ENCODE results near the gene ABR. TPM values are rescaled to one million over a fixed set of nuclear protein-coding genes. Genes with fewer than 3 reads are reported as not detected.
A peak's percentile ranks its signal among the peaks of the same experiment; 100 is the strongest.

Gene ABR
- total and polyA plus RNA-seq, 2 of the 13 experiments (the other 11 are each of a cell fraction or from before 2014, with no cell fraction given) = 12.4 to 40.4 TPM

DNA sequence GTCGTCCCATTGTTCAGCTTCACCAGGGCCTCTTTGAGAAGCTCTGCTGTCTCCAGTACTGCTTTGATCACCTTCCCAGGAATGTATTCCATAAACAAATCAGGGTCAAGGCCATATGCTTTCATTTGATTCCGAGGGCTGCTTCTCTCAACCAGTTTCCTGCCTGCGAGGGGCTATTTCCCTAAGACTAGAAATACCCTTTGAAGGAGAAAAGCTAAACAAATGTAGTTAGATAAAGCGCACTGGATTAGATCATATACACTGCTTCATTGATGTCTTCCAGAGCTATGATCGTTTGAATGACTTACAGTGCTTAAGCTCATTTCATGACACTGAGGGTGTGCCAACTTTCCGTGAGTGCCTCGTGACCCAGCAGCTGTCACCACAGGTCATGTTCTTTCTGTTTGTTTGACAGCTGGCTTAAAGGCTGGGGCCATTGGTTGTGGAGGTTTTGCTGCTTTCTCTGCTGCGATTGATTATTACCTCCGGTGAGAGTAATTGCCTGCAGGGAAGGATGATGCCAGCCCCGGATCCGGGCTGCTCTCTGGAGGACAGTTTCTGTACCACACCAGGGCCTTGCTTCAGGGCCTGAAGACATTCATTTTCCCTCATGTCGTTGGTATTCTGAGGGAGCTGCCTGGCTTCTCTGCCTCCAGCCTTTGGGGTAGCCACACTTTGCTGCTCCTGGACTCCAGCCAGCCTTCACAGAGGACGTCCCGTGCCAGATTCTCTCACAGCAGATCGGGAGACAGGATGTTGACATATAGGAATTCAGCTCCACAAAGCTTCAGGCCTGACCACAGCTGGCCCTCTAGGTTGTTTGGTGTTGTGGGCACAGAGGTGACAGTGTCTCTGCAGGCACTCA lies 179.0 kb downstream of the ABR start (continued):
- TF ChIP-seq, protein P1, sequence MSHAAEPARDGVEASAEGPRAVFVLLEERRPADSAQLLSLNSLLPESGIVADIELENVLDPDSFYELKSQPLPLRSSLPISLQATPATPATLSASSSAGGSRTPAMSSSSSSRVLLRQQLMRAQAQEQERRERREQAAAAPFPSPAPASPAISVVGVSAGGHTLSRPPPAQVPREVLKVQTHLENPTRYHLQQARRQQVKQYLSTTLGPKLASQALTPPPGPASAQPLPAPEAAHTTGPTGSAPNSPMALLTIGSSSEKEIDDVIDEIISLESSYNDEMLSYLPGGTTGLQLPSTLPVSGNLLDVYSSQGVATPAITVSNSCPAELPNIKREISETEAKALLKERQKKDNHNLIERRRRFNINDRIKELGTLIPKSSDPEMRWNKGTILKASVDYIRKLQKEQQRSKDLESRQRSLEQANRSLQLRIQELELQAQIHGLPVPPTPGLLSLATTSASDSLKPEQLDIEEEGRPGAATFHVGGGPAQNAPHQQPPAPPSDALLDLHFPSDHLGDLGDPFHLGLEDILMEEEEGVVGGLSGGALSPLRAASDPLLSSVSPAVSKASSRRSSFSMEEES (CRISPR knock-in tag; IDR thresholded peaks at IDR 0.05) = no peak
- TF ChIP-seq ZZZ3 (CRISPR knock-in tag; IDR thresholded peaks at IDR 0.05; ENCODE audit: borderline replicate concordance) (no peak), ZNF296 (CRISPR knock-in tag; conservative IDR thresholded peaks at IDR 0.05) (no peak), ELF3 (CRISPR knock-in tag; IDR thresholded peaks at IDR 0.05) (no peak), MAFF (IDR thresholded peaks at IDR 0.05; ENCODE audit: low read depth, low read length) (no peak)
- TF ChIP-seq, protein P2, sequence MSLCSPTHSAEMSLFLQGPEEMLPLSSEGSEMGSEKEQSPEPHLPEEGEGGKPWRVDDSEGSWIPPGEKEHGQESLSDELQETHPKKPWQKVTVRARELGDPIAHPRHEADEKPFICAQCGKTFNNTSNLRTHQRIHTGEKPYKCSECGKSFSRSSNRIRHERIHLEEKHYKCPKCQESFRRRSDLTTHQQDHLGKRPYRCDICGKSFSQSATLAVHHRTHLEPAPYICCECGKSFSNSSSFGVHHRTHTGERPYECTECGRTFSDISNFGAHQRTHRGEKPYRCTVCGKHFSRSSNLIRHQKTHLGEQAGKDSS (CRISPR knock-in tag; IDR thresholded peaks at IDR 0.05; ENCODE audit: borderline replicate concordance, low read depth) = no peak

DNA sequence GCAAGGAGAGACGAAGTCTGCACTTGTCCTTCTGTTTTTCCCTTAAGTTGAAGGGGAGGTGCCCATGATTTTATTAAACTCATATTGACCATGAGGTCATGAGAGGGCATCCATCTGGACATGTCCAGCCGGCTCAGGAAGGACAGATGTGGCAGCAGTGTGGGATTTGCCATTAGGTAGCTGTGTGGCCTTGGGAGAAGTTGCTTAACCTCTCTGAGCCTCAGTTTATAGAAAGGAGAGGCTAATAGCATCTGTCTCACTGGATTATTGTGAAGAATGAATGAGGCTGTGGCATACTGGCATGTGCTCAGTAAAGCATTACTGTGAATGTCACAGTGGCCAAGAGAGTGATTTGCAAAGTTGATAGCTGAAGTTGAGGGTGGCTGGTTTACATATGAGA lies 181.7 kb downstream of the ABR start:
- WGBS (ENCODE audit: low lambda C conversion rate) = 48% methylated on average over 2 of the region's 2 CpGs
- Histone ChIP-seq H4K20me1 (ENCODE audit: insufficient read depth, low read length) (peaks cover 4% of the 10 kb centered on the region; the same call in 1 of the 2 replicates), H3K79me2 (ENCODE audit: insufficient read depth, low read length) (peaks cover 22% of the 10 kb centered on the region), H3K9ac (ENCODE audit: insufficient read depth, low read depth, low read length) (peak overlapping the region; percentile 96; the same call in 1 of the 2 replicates), H3K9me3 (ENCODE audit: low read length) (no peaks in the 10 kb centered on the region), H3K4me3 (replicated peaks in 1 of 3; ENCODE audit: insufficient read depth in 1 of 3, low read depth in 2 of 3, low read length in 3 of 3) (peak overlapping the region; percentile 89 to 100 (median 98)), H3K4me1 (ENCODE audit: insufficient read depth, low read length) (peaks cover 53% of the 10 kb centered on the region), H3K27ac (ENCODE audit: extremely low read length, insufficient read depth, low read length) (no peak overlapping the region), H2AFZ (ENCODE audit: low read length) (no peak overlapping the region), H3K27me3 (ENCODE audit: control insufficient read depth in 1 of 2, insufficient read depth in 2 of 2, low read length in 2 of 2) (no peaks in the 10 kb centered on the region), H3K36me3 (replicated peaks in 1 of 2; ENCODE audit: control insufficient read depth in 1 of 2, insufficient read depth in 2 of 2, low read length in 2 of 2) (peaks cover 6 to 26% of the 10 kb centered on the region in 2 experiments), H3K4me2 (ENCODE audit: low read depth, low read length) (peak overlapping the region; percentile 94)
- CTCF ChIA-PET (ENCODE audit: low intra/inter-chr PET ratio, low total read pairs) = no interaction called here
- POLR2A ChIA-PET = no interaction called here
- BruUV-seq (replicated peaks) = no TSS peak
- no peak for FAIRE-seq
- intact Hi-C loops (cut with micrococcal nuclease; ENCODE audit: unreplicated experiment) = loop anchor here (2.0 to 5.0 kb wide), 4 partner anchors 59 to 586 kb away; partner anchors contain the start of genes GLOD4 and MRM3
- TF ChIP-seq, protein P3, sequence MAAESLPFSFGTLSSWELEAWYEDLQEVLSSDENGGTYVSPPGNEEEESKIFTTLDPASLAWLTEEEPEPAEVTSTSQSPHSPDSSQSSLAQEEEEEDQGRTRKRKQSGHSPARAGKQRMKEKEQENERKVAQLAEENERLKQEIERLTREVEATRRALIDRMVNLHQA (CRISPR knock-in tag; IDR thresholded peaks at IDR 0.05) = no peak
- TF ChIP-seq ZNF768 (CRISPR knock-in tag; IDR thresholded peaks at IDR 0.05) = peak; percentile 80; the same call in 1 of the 2 replicates
- no peak for TF ChIP-seq PLRG1 (conservative IDR thresholded peaks at IDR 0.05)
- TF ChIP-seq RARG (CRISPR knock-in tag; IDR thresholded peaks at IDR 0.05; ENCODE audit: low read depth) = no peak
- no peak for TF ChIP-seq ZNF232 (CRISPR knock-in tag; IDR thresholded peaks at IDR 0.05; ENCODE audit: borderline replicate concordance)
- TF ChIP-seq, protein P4, sequence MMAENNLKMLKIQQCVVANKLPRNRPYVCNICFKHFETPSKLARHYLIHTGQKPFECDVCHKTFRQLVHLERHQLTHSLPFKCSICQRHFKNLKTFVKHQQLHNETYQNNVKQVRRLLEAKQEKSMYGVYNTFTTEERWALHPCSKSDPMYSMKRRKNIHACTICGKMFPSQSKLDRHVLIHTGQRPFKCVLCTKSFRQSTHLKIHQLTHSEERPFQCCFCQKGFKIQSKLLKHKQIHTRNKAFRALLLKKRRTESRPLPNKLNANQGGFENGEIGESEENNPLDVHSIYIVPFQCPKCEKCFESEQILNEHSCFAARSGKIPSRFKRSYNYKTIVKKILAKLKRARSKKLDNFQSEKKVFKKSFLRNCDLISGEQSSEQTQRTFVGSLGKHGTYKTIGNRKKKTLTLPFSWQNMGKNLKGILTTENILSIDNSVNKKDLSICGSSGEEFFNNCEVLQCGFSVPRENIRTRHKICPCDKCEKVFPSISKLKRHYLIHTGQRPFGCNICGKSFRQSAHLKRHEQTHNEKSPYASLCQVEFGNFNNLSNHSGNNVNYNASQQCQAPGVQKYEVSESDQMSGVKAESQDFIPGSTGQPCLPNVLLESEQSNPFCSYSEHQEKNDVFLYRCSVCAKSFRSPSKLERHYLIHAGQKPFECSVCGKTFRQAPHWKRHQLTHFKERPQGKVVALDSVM (CRISPR knock-in tag; IDR thresholded peaks at IDR 0.05) = no peak
- TF ChIP-seq ZNF749 (CRISPR knock-in tag; IDR thresholded peaks at IDR 0.05; ENCODE audit: borderline replicate concordance) = no peak
- in situ Hi-C loops (cut with HindIII; ENCODE audit: extremely low pct_ligation_motif_present, low pct_unique_long_range_greater_than_20kb) = no loop called here
- no peak for DNase-seq (ENCODE audit: low spot score)
- no peak for ATAC-seq
